Germinal center (tissue), 1 donor: ENCODE results near the gene HMGB1.
A peak's percentile ranks its signal among the peaks of the same experiment; 100 is the strongest.

Source experiments
- DNase-seq: peaks from one replicate; pipeline ENCODE4 v3.0.0; 2012; ENCODE audit warnings: mixed read lengths, low spot score

HMGB1 gene

GRCh38 chr13:30429721-30430694, 35.7 kb downstream of the HMGB1 start:
- no peak for DNase-seq

- DNase-seq = no peak
Observed at GRCh38 chr13:30429235-30429634, 36.5 kb downstream of the HMGB1 start.

- DNase-seq = no peak
Observed at GRCh38 chr13:30423891-30424290, 41.8 kb downstream of the HMGB1 start.

GRCh38 chr13:30422054-30422839, 43.5 kb downstream of the HMGB1 start, which contains the start of gene UBE2L5:
Gene UBE2L5 (plus strand): TSS chr13:30422493. CDS start chr13:30427991, 5,498 bp downstream.
- DNase-seq = peak; percentile 73

GRCh38 chr13:30421093-30422053, 44.4 kb downstream of the HMGB1 start:
- DNase-seq = peak; percentile 50

- no peak for DNase-seq
Observed at GRCh38 chr13:30418717-30419459, 46.8 kb downstream of the HMGB1 start.

- DNase-seq = no peak
Observed at GRCh38 chr13:30418075-30418716, 47.5 kb downstream of the HMGB1 start.

GRCh38 chr13:30416471-30416870, 49.3 kb downstream of the HMGB1 start:
- no peak for DNase-seq

- no peak for DNase-seq
Observed at GRCh38 chr13:30415430-30416030, 50.2 kb downstream of the HMGB1 start.

- no peak for DNase-seq
Observed at GRCh38 chr13:30413842-30414241, 51.9 kb downstream of the HMGB1 start.

- no peak for DNase-seq
Observed at GRCh38 chr13:30412346-30412745, 53.4 kb downstream of the HMGB1 start.

GRCh38 chr13:30410705-30411125, 55.0 kb downstream of the HMGB1 start:
- no peak for DNase-seq

- DNase-seq = no peak
Observed at GRCh38 chr13:30409886-30410704, 55.6 kb downstream of the HMGB1 start.

GRCh38 chr13:30408319-30409101, 57.2 kb downstream of the HMGB1 start:
- peak; percentile 95 for DNase-seq

GRCh38 chr13:30406779-30407416, 58.8 kb downstream of the HMGB1 start:
- DNase-seq = no peak
